T-helper 1 cell treated with Interleukin-12 subunit alpha and Interleukin-12 subunit beta and Interleukin-4 antibody, amounts not matched to agents 30 ng/mL and 1 ng/mL, for 36 hours (primary cell): Measurements from ENCODE around the gene CFAP65. TPM values are rescaled to one million over a fixed set of nuclear protein-coding genes. Genes with fewer than 3 reads are reported as not detected.

ENCODE experiments used
- intact Hi-C: fragments of 100-400 bp; cut with micrococcal nuclease; formaldehyde crosslinking; loops from one replicate; pipeline ENCODE4 v1.15.1; 2024
- total RNA-seq: library from RNA; stranded (reverse); gene quantifications from 2 replicates; pipeline ENCODE4 v1.2.3, GENCODE V29; 2022

Gene CFAP65
- total RNA-seq, 1 donor from 2014 or later: not detected

- intact Hi-C loops: no loop called here
Measured at GRCh38 chr2:219060821-219061791, 19.8 kb upstream of the CFAP65 start, which contains the start of gene IHH. IHH (minus strand) TSS chr2:219060921; CDS start chr2:219060467, 454 bp downstream.

GRCh38 chr2:219059725-219060682 is 18.7 kb upstream of the CFAP65 start:
- intact Hi-C loops: loop anchor here (5.0 kb wide), 1 partner anchor 78 kb away; no protein-coding TSS in a partner anchor

- intact Hi-C loops: loop anchor here (5.0 kb wide), 1 partner anchor 77 kb away; no protein-coding TSS in a partner anchor
Measured at GRCh38 chr2:219059375-219059724, 18.0 kb upstream of the CFAP65 start.

GRCh38 chr2:219058541-219059374 is 17.4 kb upstream of the CFAP65 start:
- intact Hi-C loops: loop anchor here (1.0 to 5.0 kb wide), 7 partner anchors 46 to 240 kb away; no protein-coding TSS in a partner anchor

- intact Hi-C loops: loop anchor here (1.0 to 5.0 kb wide), 8 partner anchors 29 to 240 kb away; no protein-coding TSS in a partner anchor
Measured at GRCh38 chr2:219057709-219058540, 16.6 kb upstream of the CFAP65 start.

GRCh38 chr2:219056896-219057708 is 15.8 kb upstream of the CFAP65 start:
- intact Hi-C loops: loop anchor here (1.0 to 5.0 kb wide), 2 partner anchors 28 to 75 kb away; no protein-coding TSS in a partner anchor

DNA sequence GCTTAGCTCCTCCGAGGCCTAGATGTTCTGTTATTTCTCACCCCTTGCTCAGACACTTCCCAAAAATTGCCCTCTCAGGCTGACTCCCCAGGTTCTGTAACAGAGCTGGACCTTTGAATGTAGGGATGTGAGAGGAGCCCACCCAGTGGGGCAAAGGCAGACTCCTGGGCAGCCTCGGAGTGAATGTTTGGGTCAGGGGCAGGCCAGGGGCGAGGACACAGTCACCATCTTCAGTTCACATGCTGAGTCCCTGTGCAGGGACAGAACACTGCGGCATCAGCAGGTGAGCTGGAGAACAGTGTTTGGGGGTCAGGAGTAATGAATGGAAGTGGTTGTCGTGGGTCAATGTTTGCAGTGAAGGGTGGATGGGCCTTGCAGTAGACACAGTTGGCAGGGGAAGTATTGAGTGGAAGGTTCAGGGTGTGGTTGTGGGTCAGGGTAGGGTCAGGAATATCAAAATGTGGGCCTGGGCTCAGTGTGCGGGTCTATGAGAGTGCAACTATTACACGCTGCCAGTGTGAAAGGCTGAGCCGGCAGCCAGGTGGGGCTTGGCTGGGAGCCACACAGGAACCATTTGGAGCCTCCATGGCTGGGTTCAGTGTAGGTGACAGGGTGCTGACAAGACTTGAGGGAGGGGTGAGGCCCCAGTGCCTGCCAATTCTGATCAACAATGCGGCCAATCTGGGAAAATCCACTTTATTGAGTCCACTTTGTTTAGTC is 15.0 kb upstream of the CFAP65 start:
- intact Hi-C loops: loop anchor here (5.0 kb wide), 1 partner anchor 74 kb away; no protein-coding TSS in a partner anchor

DNA sequence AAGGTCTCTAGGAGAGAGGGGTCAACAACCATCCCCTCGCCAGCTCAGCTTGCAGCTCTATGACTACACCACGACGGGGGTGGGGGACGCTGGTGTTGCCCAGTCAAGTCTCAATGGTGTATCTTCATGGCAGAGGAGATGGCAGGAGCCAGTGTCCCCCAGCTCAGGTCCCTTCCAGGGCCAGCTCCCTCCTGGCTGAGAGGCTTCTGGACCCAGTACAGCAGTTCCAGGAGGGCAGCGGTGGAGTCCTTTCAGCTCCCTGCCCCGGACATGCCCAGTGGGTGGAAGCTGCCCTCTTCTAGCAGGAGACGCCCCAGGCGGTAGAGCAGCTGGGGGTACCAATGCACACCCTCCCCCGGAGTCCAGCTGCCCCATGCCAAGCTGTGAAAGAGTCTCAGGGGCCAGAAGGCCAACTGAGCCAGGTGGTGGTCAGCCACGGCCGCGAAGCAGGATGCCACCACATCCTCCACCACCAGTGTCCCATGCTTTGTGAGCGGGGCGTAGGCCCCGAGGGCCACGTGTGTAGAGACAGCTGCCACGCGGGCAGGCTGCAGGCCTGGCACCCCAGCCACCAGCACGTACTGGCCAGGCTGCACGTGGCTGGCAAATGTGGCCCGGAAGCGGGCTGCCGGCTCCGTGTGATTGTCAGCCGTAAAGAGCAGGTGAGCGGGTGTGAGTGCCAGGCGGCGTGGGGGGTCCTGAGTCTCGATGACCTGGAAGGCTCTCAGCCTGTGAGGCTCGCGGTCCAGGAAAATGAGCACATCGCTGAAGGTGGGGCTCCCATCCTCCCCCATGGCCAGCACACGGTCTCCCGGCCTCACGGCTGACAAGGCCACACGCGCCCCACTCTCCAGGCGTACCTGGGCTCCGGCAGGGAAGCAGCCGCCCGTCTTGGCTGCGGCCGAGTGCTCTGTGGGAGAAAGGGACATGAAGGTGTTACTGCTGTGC is 13.9 kb upstream of the CFAP65 start:
- intact Hi-C loops: loop anchor here (5.0 kb wide), 1 partner anchor 73 kb away; no protein-coding TSS in a partner anchor

DNA sequence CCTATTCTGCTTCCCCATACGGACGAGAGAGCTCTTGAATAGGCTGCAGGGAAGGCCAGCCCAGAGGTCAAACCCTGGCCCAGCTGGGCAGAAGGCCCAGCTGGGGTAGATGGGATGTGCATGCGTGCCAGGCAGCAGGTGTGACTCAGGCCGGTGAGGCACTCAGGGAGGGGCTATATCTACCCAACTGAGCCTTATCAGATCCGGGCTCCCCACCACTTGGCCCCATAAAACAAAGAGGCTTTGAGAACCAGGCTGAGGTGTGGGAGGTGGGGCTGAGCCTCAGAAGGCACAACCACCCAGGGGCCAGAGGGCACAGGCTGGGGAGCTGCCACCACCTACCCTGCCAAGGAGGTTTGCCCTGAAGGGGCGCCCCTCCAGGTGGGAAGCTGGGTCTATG is 8.0 kb upstream of the CFAP65 start:
- intact Hi-C loops: no loop called here

DNA sequence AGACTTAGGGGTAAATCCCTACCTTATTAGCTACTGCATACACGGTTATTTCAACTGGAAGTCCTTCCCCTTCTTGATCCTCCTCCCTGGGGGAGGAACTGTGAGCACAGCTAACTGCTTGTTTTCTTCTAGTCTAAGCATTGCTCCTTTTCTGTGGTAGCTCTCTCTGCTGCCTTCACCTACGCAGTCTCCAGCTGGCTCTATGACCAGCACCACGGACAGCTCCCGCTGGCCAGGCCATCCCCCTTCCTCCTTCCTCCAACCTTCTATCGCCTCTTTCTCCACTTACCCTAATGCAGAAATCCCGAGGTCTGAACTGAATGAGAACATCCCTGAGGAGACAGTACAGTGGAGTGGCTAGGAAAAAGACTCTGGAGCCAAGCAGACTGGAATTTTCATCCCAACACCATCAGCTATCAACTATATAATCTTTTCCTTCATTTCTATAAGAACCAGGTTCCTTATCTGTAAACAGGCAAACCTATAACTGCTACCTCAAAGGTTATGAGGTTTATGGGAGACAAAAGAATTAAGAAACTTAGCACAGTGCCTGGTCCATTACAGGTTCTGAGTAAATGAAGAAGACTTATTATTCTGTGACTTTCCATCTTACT is 4.7 kb upstream of the CFAP65 start:
- intact Hi-C loops: no loop called here

DNA sequence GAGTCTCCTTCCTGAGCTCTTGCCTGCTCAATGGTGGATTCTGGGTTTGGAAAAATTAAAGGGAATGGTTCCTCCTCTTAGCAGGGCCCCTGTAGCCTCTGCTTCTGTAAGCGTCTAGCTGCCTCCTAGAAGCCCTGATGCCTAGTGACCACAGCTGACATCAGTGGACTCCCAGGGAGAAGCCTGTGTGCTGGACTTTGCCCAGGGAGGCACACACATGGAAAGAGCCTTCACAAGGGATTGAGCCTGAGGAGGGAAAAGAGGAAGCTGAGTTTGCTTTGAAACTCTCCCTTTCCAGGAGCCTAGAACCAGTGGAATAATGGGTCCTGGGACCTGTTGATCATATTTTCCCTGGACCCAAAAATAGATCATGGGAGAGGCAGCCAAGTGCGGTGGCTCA is 1.4 kb upstream of the CFAP65 start:
- intact Hi-C loops: loop anchor here (5.0 kb wide), 1 partner anchor 265 kb away; the partner anchor contains the start of gene PTPRN

DNA sequence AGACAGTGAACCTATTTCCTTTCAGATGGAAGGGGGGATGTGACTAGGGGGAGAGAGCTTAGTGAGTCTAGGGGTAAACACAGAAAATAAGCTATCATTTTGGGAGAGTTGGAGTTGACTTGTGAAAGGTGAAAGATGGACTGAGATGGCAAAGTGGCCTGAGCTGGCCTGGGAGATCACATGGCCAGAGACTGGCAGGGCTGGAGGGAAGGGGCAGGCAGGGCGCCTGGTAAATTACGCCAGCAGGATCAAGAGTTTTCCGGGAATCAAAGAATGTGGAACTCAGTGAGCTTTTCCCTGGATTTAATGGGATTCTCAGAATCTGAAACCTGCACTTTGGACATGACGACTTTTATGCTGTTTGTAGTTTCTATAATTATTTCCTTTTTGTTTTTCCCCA is 841 bp upstream of the CFAP65 start:
- intact Hi-C loops: loop anchor here (5.0 kb wide), 1 partner anchor 265 kb away; the partner anchor contains the start of gene PTPRN

GRCh38 chr2:219038600-219038999 is 2.7 kb downstream of the CFAP65 start:
- intact Hi-C loops: no loop called here

DNA sequence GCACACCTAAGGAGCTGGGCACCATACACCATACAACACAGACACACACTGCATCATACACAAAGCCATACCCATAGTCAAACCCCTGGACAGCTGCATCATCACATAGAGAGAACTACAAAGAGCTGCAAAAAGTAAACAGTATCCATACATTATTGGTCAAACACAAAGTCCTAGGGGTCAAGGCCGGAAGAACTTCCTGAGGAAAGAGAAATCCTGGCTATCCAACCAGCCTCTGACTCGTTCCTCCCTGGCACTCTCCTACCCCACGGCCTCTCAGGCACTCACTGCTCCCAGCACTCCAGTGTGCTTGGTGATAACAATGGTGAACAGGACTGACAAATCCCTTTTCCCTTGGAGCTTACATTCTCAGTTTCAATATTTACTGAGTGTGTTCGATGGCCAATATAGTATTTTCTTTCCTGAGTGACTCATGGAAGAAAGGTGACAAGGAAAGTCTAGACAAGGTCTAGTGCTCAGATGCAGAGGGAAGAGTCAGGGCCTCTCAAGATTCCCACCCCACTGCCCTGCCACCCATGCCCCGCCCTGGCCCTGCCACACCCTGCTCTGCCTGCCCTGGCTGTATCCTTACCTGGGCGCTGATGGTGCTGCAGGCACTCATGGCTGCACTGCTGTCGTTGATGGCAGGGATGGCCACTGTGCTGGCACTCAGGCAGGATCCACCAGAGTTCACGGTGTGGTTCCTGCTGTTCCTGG is 3.4 kb downstream of the CFAP65 start:
- intact Hi-C loops: no loop called here

GRCh38 chr2:219035942-219036341 is 5.4 kb downstream of the CFAP65 start:
- intact Hi-C loops: no loop called here

GRCh38 chr2:219034823-219035222 is 6.5 kb downstream of the CFAP65 start:
- intact Hi-C loops: no loop called here
